ENCODE measurements around the gene DUSP3. TPM values are rescaled to one million over a fixed set of nuclear protein-coding genes. Genes with fewer than 3 reads are reported as not detected.

The DUSP3 gene
- total and polyA plus RNA-seq, 2 donors (not counting 1 experiment from before 2014, with no cell fraction given), result 8.9 to 18.2 TPM

DNA sequence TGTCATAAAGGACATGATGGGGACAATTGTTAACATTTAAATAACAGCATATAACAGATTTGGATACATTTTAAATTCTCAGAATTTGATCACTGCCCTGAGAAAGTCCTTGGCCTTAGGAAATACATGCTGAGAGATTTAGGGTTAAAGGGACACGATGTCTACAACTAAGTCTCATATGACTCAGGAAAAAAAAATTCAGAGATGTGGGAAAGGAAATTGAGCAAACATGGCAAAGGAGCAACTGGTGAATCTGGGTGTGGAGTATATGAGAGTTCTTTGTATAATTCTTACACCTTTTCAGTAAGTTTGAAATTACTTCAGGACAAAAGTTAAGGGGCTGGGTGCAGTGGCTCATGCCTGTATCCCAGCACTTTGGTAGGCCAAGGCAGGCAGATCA is 35.9 kb upstream of the DUSP3 start:
- Histone ChIP-seq H3K4me1 (ENCODE audit: control insufficient read depth in 2 of 2, insufficient read depth in 2 of 2, low read length in 2 of 2) (no peaks in the 10 kb centered on the region), H3K9ac (ENCODE audit: low read length) (no peak overlapping the region), H3K27me3 (replicated peaks in 1 of 4; ENCODE audit: control extremely low read depth in 1 of 4, control insufficient read depth in 3 of 4, insufficient read depth in 4 of 4, low read length in 3 of 4) (peaks cover 0 to 11% (median 0%) of the 10 kb centered on the region in 4 experiments), H3K27ac (ENCODE audit: low read length in 2 of 2) (no peak overlapping the region), H3K9me3 (ENCODE audit: control extremely low read depth in 1 of 3, control insufficient read depth in 2 of 3, insufficient read depth in 1 of 3, low read length in 2 of 3) (no peaks in the 10 kb centered on the region), H3K79me2 (ENCODE audit: control insufficient read depth, insufficient read depth, low read length) (no peaks in the 10 kb centered on the region), H2AFZ (ENCODE audit: insufficient read depth, low read depth, low read length, poor library complexity, severe bottlenecking) (no peak overlapping the region), H3K4me2 (replicated peaks; ENCODE audit: low read depth, low read length, poor library complexity, severe bottlenecking) (no peak overlapping the region), H3K36me3 (replicated peaks in 1 of 2; ENCODE audit: control extremely low read depth in 1 of 2, control insufficient read depth in 1 of 2, extremely low read depth in 1 of 2, insufficient read depth in 2 of 2, low read length in 1 of 2) (no peaks in the 10 kb centered on the region), H3K4me3 (ENCODE audit: control extremely low read depth in 1 of 5, extremely low read depth in 1 of 5, insufficient read depth in 1 of 5, low read depth in 2 of 5, low read length in 4 of 5) (no peak overlapping the region), H4K20me1 (ENCODE audit: control insufficient read depth, insufficient read depth, low read length, poor library complexity, severe bottlenecking) (no peaks in the 10 kb centered on the region)
- Mint-ChIP-seq H3K4me3 (no peak overlapping the region), H3K4me1 (no peaks in the 10 kb centered on the region), H3K9me3 (ENCODE audit: insufficient read depth) (no peaks in the 10 kb centered on the region), H3K27me3 (peaks cover 35% of the 10 kb centered on the region), H3K27ac (no peak overlapping the region)
- ChIA-PET CTCF (no interaction called here), POLR2A (no interaction called here)
- intact Hi-C loops (cut with micrococcal nuclease), result no loop called here
- DNase-seq, result no peak
- TF ChIP-seq, protein P1, sequence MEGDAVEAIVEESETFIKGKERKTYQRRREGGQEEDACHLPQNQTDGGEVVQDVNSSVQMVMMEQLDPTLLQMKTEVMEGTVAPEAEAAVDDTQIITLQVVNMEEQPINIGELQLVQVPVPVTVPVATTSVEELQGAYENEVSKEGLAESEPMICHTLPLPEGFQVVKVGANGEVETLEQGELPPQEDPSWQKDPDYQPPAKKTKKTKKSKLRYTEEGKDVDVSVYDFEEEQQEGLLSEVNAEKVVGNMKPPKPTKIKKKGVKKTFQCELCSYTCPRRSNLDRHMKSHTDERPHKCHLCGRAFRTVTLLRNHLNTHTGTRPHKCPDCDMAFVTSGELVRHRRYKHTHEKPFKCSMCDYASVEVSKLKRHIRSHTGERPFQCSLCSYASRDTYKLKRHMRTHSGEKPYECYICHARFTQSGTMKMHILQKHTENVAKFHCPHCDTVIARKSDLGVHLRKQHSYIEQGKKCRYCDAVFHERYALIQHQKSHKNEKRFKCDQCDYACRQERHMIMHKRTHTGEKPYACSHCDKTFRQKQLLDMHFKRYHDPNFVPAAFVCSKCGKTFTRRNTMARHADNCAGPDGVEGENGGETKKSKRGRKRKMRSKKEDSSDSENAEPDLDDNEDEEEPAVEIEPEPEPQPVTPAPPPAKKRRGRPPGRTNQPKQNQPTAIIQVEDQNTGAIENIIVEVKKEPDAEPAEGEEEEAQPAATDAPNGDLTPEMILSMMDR (IDR thresholded peaks at IDR 0.05), result no peak
- TF ChIP-seq EZH2 (IDR thresholded peaks at IDR 0.05; ENCODE audit: borderline replicate concordance, insufficient read depth, low read depth, low read length, poor library complexity, severe bottlenecking), result no peak
- no peak for ATAC-seq (ENCODE audit: low read depth)
- WGBS (ENCODE audit: insufficient coverage), result 75% methylated on average over 1 of the region's 1 CpG

DNA sequence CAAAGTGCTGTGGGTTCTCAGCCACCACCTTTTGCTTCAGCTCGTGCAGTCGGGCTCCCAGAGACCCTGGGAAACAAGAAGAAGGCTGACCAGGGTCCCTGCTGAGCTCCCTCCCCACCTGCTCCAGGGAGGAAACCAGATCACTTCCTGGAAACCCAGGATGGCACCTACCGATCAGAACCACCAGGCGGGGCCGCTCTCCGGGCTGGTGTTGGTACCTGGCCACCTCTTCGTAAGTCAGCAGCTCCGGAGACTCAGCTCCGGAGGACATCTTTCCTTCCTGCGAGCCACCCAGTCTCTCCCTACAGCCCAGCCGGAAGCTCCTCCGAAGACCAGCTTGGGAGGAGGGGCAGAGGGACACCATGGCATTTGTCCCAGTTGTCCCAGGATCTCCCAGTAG is 35.2 kb upstream of the DUSP3 start:
- no peaks in the 10 kb centered on the region for H3K4me1 ChIP-seq (ENCODE audit: control insufficient read depth in 2 of 2, insufficient read depth in 2 of 2, low read length in 2 of 2)
- Mint-ChIP-seq H3K4me1 (no peaks in the 10 kb centered on the region), H3K4me3 (no peak overlapping the region), H3K27ac (no peak overlapping the region), H3K27me3 (peaks cover 28% of the 10 kb centered on the region), H3K9me3 (ENCODE audit: insufficient read depth) (no peaks in the 10 kb centered on the region)
- ATAC-seq (ENCODE audit: low read depth) (no peak), DNase-seq (no peak)
- WGBS (ENCODE audit: insufficient coverage), result 82% methylated on average over 8 of the region's 12 CpGs
- H3K9ac ChIP-seq (ENCODE audit: low read length), result no peak overlapping the region
- no peak overlapping the region for H3K27ac ChIP-seq (ENCODE audit: low read length in 2 of 2)
- H3K9me3 ChIP-seq (ENCODE audit: control extremely low read depth in 1 of 3, control insufficient read depth in 2 of 3, insufficient read depth in 1 of 3, low read length in 2 of 3), result no peaks in the 10 kb centered on the region
- POLR2A ChIA-PET, result no interaction called here
- H3K4me3 ChIP-seq (ENCODE audit: control extremely low read depth in 1 of 5, extremely low read depth in 1 of 5, insufficient read depth in 1 of 5, low read depth in 2 of 5, low read length in 4 of 5), result no peak overlapping the region
- H4K20me1 ChIP-seq (ENCODE audit: control insufficient read depth, insufficient read depth, low read length, poor library complexity, severe bottlenecking), result no peaks in the 10 kb centered on the region
- H2AFZ ChIP-seq (ENCODE audit: insufficient read depth, low read depth, low read length, poor library complexity, severe bottlenecking), result no peak overlapping the region
- no peaks in the 10 kb centered on the region for H3K79me2 ChIP-seq (ENCODE audit: control insufficient read depth, insufficient read depth, low read length)
- no peak overlapping the region for H3K4me2 ChIP-seq (replicated peaks; ENCODE audit: low read depth, low read length, poor library complexity, severe bottlenecking)
- no peak for TF ChIP-seq EZH2 (IDR thresholded peaks at IDR 0.05; ENCODE audit: borderline replicate concordance, insufficient read depth, low read depth, low read length, poor library complexity, severe bottlenecking)
- TF ChIP-seq, protein P1 (IDR thresholded peaks at IDR 0.05), result no peak
- H3K27me3 ChIP-seq (replicated peaks in 1 of 4; ENCODE audit: control extremely low read depth in 1 of 4, control insufficient read depth in 3 of 4, insufficient read depth in 4 of 4, low read length in 3 of 4), result peaks cover 0 to 11% (median 0%) of the 10 kb centered on the region in 4 experiments
- no peaks in the 10 kb centered on the region for H3K36me3 ChIP-seq (replicated peaks in 1 of 2; ENCODE audit: control extremely low read depth in 1 of 2, control insufficient read depth in 1 of 2, extremely low read depth in 1 of 2, insufficient read depth in 2 of 2, low read length in 1 of 2)
- intact Hi-C loops (cut with micrococcal nuclease), result no loop called here
- CTCF ChIA-PET, result interaction anchor here (1.0 kb wide), 1 partner anchor 239 kb away, joined by 3 read pairs; no protein-coding TSS in a partner anchor
